Left renal pelvis (tissue), 4 donors: ENCODE measurements around the gene RAET1E. TPM values are rescaled to one million over a fixed set of nuclear protein-coding genes. Genes with fewer than 3 reads are reported as not detected.
"Not testable (repeated sequence)": the region's sequence is repeated elsewhere in the genome, so short reads cannot be mapped to it uniquely, and the experiment has no call there.

Experiments used
- DNase-seq, 4 donors: peaks; one replicate each; pipeline ENCODE4 v3.0.0-alpha.2; 2013; ENCODE audit warnings: low read depth in 4 of 4, low spot score in 3 of 4
- polyA plus RNA-seq, 4 donors: library from polyadenylated mRNA; unstranded; fragments of 120-200 nt; gene quantifications; one replicate each; pipeline ENCODE4 v1.2.1, GENCODE V29; 2013; ENCODE audit not compliant: insufficient read length in 4 of 4

Gene RAET1E, protein sequence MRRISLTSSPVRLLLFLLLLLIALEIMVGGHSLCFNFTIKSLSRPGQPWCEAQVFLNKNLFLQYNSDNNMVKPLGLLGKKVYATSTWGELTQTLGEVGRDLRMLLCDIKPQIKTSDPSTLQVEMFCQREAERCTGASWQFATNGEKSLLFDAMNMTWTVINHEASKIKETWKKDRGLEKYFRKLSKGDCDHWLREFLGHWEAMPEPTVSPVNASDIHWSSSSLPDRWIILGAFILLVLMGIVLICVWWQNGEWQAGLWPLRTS
- under 1 TPM in 3 of 4 donors, not detected in 1; 0.24 to 0.45 (median 0.44) TPM for polyA plus RNA-seq

- no peak for DNase-seq
Measured at GRCh38 chr6:149897855-149898744, at the start of gene RAET1E. TSS of gene RAET1E (minus strand) at chr6:149898113. CDS start at chr6:149890901, 7,212 bp downstream.

DNA sequence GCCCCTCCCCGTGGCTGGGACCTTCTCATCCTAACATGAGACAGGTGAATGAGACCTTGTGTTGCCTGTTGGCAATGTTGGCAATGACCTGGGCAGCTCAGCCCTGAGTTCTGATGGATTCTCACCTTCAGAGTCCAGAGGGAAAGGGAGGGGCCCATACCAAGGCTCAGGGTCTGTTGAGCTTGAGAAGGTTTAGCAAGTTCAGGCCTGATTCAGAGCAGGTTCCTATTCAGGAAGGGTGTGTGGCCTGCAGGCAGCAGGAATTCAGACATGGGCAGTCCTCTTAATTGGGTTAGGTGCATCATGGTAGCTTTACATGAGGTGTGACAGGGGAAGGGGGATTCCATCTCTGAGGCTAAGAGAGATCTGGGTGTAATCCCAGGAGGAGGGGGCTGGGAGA lies 49.6 kb upstream of the RAET1E start:
- not testable (repeated sequence) for DNase-seq

DNA sequence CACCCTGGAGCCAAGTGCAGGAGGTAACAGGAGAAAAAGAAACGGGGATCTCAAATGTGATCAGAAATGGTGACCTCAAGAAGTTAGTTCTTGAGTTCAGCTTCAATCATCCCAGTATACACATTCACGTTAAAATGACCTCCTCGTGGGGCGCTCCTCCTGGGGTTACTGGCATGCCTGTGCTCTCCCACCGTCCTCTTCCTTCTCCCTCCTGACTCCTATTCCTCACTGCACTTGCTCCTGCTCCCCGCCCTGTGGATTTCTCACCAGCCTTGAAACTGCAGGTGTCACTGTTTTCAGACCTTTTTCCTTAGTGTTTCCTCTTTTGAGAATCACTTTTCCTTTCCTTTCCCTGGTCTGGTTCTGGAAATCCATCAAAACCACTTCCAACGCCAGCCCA lies 48.7 kb upstream of the RAET1E start:
- not testable (repeated sequence) for DNase-seq

DNA sequence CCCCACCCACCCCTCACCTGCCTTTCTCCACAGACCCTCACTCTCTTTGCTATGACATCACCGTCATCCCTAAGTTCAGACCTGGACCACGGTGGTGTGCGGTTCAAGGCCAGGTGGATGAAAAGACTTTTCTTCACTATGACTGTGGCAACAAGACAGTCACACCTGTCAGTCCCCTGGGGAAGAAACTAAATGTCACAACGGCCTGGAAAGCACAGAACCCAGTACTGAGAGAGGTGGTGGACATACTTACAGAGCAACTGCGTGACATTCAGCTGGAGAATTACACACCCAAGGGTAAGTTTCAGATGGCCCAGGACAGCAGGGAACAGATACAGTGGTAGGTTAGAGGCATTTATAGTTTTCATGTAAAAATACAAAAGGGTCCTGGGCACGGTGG lies 47.4 kb upstream of the RAET1E start:
- DNase-seq, result not testable (repeated sequence)

- not testable (repeated sequence) for DNase-seq
Measured at GRCh38 chr6:149943321-149943720, 45.4 kb upstream of the RAET1E start.

GRCh38 chr6:149942461-149942829 lies 44.5 kb upstream of the RAET1E start:
- DNase-seq, result no peak

- DNase-seq, result peak in 2 of 4 donors; percentile 59 to 67
Measured at GRCh38 chr6:149941583-149942460, 43.9 kb upstream of the RAET1E start, which contains the start of gene ULBP2. TSS of gene ULBP2 (plus strand) at chr6:149942014. CDS start at chr6:149942073, 59 bp downstream.

DNA sequence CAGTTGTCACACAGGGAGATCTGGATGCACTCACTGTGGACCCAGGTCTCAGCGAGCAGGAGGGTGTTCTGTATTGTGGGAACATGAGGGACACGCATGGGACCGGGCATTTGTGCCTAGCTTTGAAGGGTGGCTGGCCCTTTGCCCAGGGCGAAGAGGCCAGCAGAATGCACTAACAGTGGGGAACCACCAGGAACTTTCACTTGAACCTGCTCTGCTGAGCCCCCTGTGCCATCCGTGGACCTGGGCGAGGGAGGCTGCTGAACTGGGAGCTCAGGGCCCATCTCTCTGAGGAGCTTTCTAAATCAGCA lies 42.7 kb upstream of the RAET1E start:
- DNase-seq, result no peak

DNA sequence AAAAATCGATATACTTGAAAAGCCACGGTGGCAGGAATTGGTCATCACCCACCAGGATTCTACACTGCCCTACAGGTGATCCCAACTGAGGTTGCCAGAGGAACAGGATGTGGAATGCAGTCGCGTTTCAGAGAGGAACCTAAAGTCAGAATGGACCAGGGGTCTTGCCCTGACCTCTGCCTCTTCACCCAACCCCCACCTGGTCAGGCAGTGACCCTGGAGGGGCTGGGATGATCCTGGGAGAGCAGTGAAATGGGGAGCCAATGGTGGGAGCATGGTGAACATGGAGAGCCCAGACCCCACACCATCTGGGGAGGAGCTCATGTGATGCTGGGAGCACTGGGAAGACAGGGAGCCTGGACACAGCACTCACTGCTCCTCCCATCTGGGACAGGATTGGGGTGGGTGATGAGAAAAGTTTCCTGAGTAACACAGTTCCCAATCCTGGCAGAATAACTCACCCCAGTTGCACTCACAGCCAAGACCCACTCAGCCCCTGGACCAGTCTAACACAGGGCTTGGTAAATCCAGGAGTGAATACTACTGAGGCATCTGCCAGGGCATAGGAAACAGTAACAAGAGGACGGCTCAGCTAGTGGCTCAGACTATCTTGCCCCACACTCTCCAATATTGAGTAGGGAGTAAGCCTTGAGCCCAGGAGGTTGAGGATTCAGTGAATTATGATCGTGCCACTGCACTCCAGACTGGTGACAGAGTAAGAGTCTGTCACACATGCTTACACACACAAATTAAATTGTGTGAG lies 42.2 kb upstream of the RAET1E start:
- no peak for DNase-seq

DNA sequence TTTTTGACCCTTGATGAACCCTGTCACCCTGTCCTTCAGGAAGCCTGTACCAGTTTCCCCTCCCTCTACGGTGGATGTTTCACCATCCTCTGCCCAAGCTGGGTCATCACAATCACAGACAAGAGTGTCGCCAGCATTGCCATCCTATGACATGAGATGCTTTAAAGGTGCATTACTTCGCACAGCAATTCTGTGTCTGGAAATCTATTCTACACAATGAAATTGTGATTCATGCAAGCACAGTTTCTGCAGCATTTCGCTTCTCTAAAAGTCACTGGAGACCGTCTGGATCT lies 41.4 kb upstream of the RAET1E start:
- DNase-seq, result no peak

GRCh38 chr6:149938571-149939355 lies 40.9 kb upstream of the RAET1E start:
- no peak for DNase-seq

GRCh38 chr6:149938013-149938570 lies 40.2 kb upstream of the RAET1E start:
- DNase-seq, result not testable (repeated sequence)

DNA sequence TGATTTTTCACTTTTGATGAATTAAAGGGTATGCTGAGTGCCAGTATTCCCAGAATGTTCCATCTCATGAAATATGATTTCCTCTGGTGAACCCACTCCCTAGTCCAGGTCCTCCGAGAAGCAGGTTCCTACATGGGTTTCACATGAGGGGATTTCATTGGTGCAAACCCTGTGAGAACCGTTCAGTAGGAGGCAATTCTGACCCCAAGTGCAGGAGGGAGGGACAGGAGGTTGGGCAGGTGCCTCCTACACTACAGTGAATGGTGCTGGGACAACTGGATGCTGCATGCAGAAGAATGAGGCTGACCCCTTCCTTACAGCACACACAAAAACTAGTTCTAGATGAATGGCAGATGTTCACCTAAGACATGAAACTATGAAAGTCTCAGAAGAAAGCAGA lies 38.8 kb upstream of the RAET1E start:
- DNase-seq, result no peak

GRCh38 chr6:149935668-149936067 lies 37.8 kb upstream of the RAET1E start:
- no peak for DNase-seq

- no peak for DNase-seq
Measured at GRCh38 chr6:149935246-149935645, 37.3 kb upstream of the RAET1E start.

GRCh38 chr6:149934249-149935156 lies 36.6 kb upstream of the RAET1E start:
- DNase-seq, result peak in 1 of 4 donors; percentile 62

- no peak for DNase-seq
Measured at GRCh38 chr6:149933461-149933860, 35.5 kb upstream of the RAET1E start.

DNA sequence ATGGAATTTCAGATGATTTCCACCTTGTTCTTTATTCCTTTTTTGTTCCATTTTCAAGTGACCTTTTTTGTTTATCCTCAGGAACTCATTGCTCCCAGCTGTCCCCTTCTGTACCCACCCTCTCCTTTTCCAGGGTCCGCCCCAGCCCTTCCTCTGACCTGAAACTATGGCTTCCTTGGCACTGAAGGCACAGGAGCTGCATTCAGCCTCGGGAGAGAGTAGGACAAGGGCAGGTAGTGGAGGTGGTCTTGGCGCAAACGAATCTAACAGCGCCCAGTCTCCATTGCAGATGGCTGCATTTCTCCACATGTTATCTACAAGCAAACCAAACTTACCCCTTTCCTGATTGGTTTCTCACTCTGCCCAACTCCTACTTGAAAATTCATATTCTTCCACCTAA lies 35.1 kb upstream of the RAET1E start:
- no peak for DNase-seq
